HuH-7.5 (cell line): ENCODE measurements around the gene AKR7A2.
A peak's percentile ranks its signal among the peaks of the same experiment; 100 is the strongest.

Experiments used
- DNase-seq: peaks from one replicate; pipeline ENCODE4 v3.0.0; 2011; ENCODE audit warnings: low spot score

Gene AKR7A2

GRCh38 chr1:19311931-19312781 is at the start of gene AKR7A2, which contains the start of gene SLC66A1:
Gene AKR7A2 (minus strand): TSS chr1:19312144. CDS start chr1:19312124, 20 bp downstream.
Gene SLC66A1 (plus strand): TSS chr1:19312326. CDS start chr1:19317678, 5,352 bp downstream.
- DNase-seq: peak; percentile 90

DNA sequence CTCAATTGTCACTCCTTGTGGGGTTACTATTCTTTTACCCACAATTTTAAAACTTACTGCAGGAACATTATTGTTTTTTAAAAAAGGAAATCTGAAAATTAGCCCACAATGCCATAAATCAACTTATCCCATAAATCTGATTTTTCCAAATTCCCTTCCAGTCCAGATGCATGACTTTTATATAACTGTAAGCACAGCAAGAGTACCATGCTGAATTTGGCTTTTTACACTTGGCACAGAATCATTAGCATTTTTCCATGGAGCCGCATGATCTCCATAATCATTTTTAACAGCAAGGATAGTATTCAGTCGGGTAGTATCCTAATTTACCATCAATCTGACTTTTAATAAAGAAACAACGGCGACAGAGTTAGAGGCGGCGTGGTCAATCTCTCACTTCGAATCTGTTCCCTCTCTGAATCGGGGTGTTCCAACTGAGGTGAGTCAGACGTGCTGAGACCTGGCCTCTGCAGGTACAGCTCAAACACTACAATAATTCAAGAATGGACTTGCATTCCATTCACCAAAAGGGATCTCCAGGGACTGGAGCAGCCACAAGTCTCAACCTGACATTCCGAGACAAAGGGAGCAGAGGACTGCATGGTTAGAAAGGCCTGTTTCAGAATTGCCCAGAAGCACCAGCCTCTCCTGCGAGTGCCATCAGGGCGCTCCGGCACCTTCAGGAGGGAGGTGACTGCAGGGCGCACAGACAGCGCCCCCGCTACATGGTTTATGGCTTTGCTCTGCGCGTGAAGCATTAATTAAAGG is 49.1 kb upstream of the AKR7A2 start:
- no peak for DNase-seq

GRCh38 chr1:19360432-19360831 is 48.5 kb upstream of the AKR7A2 start:
- no peak for DNase-seq

DNA sequence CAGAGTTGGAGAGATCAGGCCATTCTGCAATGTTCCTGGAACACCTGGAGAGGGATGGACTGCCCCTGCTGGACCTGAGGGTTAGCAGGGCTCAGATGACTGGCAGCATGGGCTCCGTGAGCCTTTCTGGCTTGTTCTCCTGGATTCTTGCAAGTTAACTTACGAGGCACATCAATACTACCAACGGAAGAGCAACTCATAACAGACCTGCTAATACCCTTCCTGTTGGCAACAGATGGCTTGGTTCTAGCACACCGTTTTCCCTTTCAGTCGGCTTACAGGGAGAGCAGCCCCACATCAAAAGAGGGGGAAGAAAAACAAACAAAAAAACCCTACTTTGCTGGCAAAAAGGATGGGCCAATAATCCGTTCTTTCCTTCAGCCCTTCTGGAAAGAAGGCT is 48.1 kb upstream of the AKR7A2 start:
- no peak for DNase-seq

- no peak for DNase-seq
Measured at GRCh38 chr1:19359357-19359756, 47.4 kb upstream of the AKR7A2 start.

DNA sequence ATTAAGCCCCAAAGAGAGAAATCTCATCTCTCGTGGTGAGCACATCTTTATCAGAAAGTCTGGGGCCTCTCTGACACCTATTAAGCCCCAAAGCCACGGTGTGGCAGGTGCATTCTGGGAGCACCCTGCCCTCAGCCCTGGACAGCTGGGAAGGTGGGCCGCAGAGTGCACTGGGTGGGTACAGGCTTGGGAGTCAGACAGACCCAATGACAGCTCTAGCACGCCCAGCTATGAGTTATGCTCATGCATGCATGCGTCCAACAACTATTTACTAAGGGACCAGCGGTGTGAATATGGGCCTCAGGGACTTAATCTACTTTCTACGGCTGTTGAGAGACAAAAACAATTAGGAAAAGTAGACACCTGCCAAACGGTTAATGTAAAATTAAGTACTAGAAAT is 46.8 kb upstream of the AKR7A2 start:
- no peak for DNase-seq

GRCh38 chr1:19357299-19357986 is 45.5 kb upstream of the AKR7A2 start:
- DNase-seq: no peak

DNA sequence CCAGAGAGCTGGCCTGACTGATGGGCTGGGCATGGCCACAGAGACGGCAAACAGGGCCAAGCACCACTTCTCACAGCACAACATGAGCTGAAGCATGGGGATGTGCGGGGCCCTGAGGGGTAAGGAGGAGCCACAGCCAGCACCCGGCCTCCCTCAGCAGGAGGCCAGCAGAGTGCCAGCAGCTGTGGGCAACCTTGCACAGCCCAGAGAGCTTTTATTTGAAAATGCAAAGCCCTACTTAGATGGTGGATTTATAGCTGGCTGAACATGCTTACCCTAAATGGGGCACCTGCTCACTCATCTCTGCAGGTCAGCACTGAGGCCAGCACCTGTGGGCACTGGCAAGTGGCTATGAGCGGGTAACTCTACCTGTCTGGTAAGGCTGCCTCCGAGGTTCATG is 44.3 kb upstream of the AKR7A2 start:
- DNase-seq: no peak

DNA sequence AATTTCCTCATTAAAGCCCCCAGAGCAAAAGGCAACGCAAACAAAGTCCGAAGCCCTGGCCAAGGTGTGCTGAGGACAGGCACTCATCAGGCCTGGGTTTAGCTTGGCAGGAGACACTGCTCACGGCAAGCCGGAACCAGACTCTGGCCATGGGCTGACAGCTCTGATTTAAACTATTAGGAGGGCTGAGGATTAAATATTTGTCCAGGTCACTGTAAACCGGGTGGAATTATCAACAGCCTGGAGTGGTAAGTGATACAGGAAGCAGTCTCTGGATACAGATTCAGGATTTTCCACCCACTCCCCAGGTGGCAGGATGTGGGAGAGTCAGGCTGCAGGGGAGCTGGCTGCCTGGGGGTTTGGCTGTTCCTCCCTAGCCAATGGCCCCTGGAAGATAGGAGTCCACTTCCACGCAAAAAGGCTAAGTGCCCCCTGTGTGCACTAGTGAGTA is 42.6 kb upstream of the AKR7A2 start:
- no peak for DNase-seq

DNA sequence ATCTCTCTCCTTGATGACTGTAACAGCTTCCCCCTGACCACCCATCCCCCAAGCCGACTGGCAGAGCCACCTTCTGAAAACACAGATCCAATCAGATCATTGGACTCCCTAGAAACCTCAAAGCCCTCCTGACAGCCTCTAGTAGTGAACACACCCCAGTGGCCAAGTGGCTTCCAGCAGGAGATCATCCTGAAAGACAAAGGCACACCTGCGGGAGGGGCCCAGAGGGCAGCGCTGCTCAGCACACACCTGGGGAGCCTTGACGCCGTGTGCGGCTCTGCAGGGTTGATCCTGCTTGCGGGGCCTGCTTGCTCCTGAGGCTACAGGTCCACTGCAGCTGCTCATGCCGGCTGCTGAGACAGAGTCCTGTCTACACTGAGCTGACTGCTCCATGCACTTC is 41.7 kb upstream of the AKR7A2 start:
- DNase-seq: no peak

- no peak for DNase-seq
Measured at GRCh38 chr1:19352839-19353238, 40.9 kb upstream of the AKR7A2 start.

DNA sequence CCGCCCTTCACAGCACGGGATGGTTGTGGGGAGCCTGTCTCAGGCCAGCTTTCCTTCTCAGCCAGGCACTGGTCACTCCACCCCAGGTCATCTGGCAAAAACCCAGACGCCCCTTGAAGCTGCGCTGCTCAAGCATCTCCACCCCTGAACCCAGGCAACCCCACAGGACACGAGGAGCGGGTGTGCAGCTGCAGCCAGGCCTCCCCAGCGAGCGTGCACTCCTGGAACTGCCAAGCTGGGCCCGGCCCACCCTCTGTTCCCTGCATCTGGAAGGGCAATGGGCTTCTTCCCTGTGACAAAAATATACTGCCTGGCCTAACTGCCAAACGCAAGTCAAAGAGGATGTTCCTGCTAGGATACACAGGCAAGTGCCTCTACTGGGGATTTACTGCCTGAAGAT is 39.9 kb upstream of the AKR7A2 start:
- no peak for DNase-seq

- no peak for DNase-seq
Measured at GRCh38 chr1:19350566-19350965, 38.6 kb upstream of the AKR7A2 start.

DNA sequence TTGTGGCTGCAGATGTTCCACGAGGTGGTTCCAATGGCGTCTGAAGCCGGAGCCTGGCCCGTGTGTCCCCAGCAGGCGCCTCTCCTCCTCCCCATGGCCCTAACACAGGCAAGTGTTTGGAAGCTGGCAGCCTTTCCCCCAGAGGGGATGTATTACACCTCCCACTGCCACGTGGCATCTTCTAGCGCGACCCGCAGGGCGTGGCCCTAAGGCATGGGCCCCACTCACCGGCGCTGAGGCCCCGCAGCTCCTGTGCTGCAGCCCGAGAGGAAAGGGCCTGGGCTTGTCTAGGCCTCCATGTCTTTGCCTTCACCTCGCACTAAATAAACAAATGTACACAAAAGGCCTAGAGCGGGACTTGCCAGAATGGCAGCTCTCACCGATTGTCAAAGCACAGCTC is 38.1 kb upstream of the AKR7A2 start:
- DNase-seq: no peak

- no peak for DNase-seq
Measured at GRCh38 chr1:19348441-19349198, 36.7 kb upstream of the AKR7A2 start.

GRCh38 chr1:19347533-19348172 is 35.7 kb upstream of the AKR7A2 start:
- DNase-seq: no peak

- DNase-seq: no peak
Measured at GRCh38 chr1:19346026-19346425, 34.1 kb upstream of the AKR7A2 start.

DNA sequence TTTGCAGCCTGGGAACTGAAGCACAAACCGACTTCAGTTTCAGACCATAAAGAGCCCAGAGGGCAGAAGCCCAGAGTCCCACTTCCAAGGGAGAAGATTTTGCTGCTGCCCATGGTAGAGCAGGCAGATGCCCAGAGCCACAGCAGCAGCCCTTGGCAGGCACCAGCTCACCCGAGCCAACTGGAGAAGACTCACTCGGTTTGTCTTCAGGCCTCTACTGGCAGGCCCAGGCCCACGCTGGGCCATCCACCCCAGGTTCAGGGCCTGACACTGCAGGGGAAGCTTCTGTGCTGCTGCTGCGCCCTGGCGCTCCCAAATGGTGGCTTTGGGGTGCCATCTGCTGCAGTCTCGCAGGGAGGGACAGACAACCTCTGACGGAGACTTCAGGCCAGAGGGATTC is 33.4 kb upstream of the AKR7A2 start:
- no peak for DNase-seq

GRCh38 chr1:19344831-19345230 is 32.9 kb upstream of the AKR7A2 start:
- DNase-seq: no peak

- DNase-seq: peak; percentile 76
Measured at GRCh38 chr1:19344372-19344810, 32.4 kb upstream of the AKR7A2 start.
